Ishikawa (cell line): Measurements from ENCODE around the gene SH3TC1.

Experiments used
- CEBPB ChIP-seq: IDR thresholded peaks from 2 replicates; pipeline ENCODE4 v1.6.1; 2012
- CREB1 ChIP-seq: IDR thresholded peaks from 2 replicates; pipeline ENCODE4 v1.6.1; 2012; ENCODE audit warnings: low read depth
- EGR1 ChIP-seq: IDR thresholded peaks from 2 replicates; pipeline ENCODE4 v1.6.1; 2012
- EP300 ChIP-seq: IDR thresholded peaks from 2 replicates; pipeline ENCODE4 v1.6.1; 2012; ENCODE audit warnings: borderline replicate concordance
- FOXM1 ChIP-seq: IDR thresholded peaks from 2 replicates; pipeline ENCODE4 v1.6.1; 2012; ENCODE audit warnings: low read depth, borderline replicate concordance
- MAX ChIP-seq: IDR thresholded peaks from 2 replicates; pipeline ENCODE4 v1.6.1; 2012
- NFIC ChIP-seq: IDR thresholded peaks from 2 replicates; pipeline ENCODE4 v1.6.1; 2012
- RAD21 ChIP-seq: IDR thresholded peaks from 2 replicates; pipeline ENCODE4 v1.6.1; 2012; ENCODE audit warnings: low read depth
- REST ChIP-seq: IDR thresholded peaks from 2 replicates; pipeline ENCODE4 v1.6.1; 2012; ENCODE audit warnings: low read depth, mild to moderate bottlenecking
- TAF1 ChIP-seq: IDR thresholded peaks from 2 replicates; pipeline ENCODE4 v1.6.1; 2012; ENCODE audit warnings: low read depth, mild to moderate bottlenecking
- TCF12 ChIP-seq: IDR thresholded peaks from 2 replicates; pipeline ENCODE4 v1.6.1; 2012; ENCODE audit warnings: low read depth
- TEAD4 ChIP-seq: IDR thresholded peaks from 2 replicates; pipeline ENCODE4 v1.6.1; 2012
- USF1 ChIP-seq: IDR thresholded peaks from 2 replicates; pipeline ENCODE4 v1.6.1; 2012
- YY1 ChIP-seq: IDR thresholded peaks from 2 replicates; pipeline ENCODE4 v1.6.1; 2012; ENCODE audit warnings: low read depth
- ZBTB7A ChIP-seq: IDR thresholded peaks from 2 replicates; pipeline ENCODE4 v1.6.1; 2012; ENCODE audit warnings: low read depth

Gene SH3TC1

GRCh38 chr4:8265171-8265929 is 66.3 kb downstream of the SH3TC1 start:
- TF ChIP-seq YY1 (no peak), CEBPB (no peak), CREB1 (no peak), TEAD4 (no peak), TCF12 (no peak), EP300 (no peak), TAF1 (no peak), FOXM1 (no peak), MAX (no peak), USF1 (no peak), REST (no peak), RAD21 (no peak), NFIC (no peak), ZBTB7A (no peak), EGR1 (no peak)

GRCh38 chr4:8266088-8266487 is 67.0 kb downstream of the SH3TC1 start:
- TF ChIP-seq YY1 (no peak), NFIC (no peak), EGR1 (no peak), TCF12 (no peak), CREB1 (no peak), TEAD4 (no peak), REST (no peak), EP300 (no peak), USF1 (no peak), CEBPB (no peak), RAD21 (no peak), FOXM1 (no peak), MAX (no peak), TAF1 (no peak), ZBTB7A (no peak)

GRCh38 chr4:8266508-8266907 is 67.4 kb downstream of the SH3TC1 start:
- TF ChIP-seq CREB1 (no peak), EGR1 (no peak), ZBTB7A (no peak), MAX (no peak), NFIC (no peak), USF1 (no peak), YY1 (no peak), RAD21 (no peak), FOXM1 (no peak), TCF12 (no peak), REST (no peak), TAF1 (no peak)

- TF ChIP-seq EP300: no peak
- TF ChIP-seq MAX: no peak
- TF ChIP-seq TEAD4: no peak
- TF ChIP-seq YY1: no peak
- TF ChIP-seq REST: no peak
- TF ChIP-seq RAD21: peak; percentile 80
- peak; percentile 44; the same call in 1 of the 2 replicates for TF ChIP-seq NFIC
Observed at GRCh38 chr4:8267077-8267476, 68.0 kb downstream of the SH3TC1 start.
